CD4-positive, alpha-beta T cell treated with Interleukin-12 subunit alpha and Interleukin-12 subunit beta, for 1 hour (primary cell): ENCODE data around the gene ACVR1.

ENCODE experiments used
- DNase-seq: peaks from one replicate; pipeline ENCODE4 v3.0.0-alpha.2; 2020

ACVR1 gene

DNA sequence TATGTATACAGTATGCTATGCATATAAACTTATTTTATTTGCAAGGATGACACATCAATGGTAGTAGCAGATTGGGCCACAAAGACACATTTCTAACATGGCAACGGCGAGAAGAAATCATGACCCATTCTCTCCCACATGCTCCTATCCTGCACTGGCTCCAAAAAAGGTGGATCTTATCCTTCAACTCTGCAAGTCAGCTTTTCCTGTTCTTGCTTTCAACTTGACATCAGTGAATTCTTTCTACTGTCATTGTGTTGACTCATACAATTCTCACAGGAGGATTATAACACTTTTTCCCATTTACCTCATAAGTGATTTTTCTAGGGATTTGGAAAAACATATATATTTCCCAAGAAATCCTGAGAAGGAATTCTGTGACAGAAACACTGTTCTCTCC lies 53.1 kb downstream of the ACVR1 start:
- no peak for DNase-seq

GRCh38 chr2:157822533-157822932 lies 53.6 kb downstream of the ACVR1 start:
- no peak for DNase-seq

GRCh38 chr2:157821519-157822131 lies 54.5 kb downstream of the ACVR1 start:
- DNase-seq: no peak

DNA sequence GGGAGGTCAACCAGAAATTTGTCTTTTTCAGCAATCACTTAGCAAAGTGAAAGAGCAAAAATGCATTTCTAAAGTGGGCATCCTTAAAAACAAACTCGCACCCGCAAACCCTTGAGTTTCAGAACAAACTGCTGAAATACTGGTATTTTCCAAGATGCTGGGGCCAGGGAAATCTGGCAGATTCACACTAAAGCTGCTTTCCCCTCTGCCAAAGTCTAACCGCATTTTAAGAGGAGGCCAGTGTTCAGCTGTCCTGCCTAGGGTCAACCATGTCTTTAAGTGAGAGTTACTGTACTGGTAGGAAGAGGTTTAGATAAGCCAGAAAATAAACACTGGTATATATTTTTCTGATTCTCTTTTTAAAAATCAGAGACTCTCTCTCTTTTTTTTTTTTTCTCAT lies 55.9 kb downstream of the ACVR1 start:
- no peak for DNase-seq

DNA sequence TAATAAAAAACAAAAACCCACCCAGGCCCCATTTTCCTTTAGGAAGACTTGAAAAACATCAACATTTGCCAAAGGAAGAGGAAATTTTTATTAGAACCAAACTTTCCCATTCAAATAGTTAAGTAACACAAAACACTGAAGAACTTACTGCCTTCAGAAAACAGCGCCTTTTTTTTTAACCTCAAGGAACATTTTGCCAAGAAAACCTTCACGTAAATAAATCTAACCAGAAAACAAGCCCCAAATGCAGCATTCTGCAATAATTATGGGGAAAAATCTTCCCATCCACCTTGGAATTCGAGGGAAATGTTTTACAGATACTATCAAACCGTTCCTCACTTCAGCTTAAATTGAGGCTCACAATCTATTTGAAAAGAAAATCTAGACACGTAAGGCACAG lies 56.4 kb downstream of the ACVR1 start:
- DNase-seq: no peak

DNA sequence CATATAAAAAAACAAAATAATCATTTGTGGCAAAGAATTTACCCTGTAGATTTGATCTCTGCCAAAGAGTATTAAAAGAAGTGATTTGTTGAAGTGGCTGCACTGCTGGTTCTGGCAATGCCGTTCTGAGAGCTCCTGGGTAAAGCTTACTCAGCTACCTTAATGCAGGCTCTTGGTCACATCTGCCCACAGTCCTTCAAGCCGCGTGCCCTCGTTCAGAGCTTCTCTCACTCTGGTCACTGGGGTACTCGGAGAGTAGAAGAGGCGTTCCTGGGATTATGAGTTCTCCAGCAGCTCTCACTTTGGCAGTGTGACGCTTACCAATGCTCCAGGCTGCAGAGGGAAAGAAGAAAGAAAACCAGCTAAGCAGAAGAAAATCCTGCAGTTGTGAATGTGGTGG lies 57.9 kb downstream of the ACVR1 start:
- DNase-seq: no peak

DNA sequence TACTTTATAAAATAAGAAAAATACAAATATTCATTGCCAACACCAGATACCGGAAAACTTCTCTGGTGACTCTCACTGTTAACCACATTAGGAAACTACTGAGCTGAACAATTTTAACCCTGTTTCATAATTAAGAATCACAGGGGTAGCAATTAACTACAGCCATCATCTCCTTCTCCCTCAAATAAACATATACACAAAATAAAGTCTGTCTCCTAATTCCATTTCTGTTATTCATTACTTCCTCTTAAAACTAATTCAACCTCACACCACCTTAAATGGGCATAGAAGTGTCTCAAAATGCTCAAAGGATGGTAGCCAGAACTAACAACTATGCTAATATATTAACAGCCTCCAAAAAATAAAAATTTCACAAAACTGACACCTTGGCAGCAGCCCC lies 60.7 kb downstream of the ACVR1 start:
- DNase-seq: no peak

DNA sequence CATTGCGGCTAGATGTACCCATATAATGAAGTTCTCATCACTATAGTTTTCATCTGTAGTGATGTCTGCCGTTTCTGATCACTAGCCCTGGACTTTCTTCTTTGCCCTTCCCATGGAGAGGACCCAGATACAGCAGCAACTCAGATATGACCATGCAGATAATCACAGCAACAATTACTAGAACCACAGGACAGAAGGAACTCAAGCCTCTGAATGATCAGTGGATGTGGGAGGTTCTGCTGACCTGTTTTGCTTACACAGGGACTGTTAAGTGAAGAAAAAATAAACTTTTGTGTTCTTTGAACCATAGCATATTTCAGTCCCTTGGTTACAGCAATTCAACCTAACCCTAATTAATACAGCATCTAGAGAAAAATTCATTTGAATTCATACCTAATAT lies 62.7 kb downstream of the ACVR1 start:
- DNase-seq: no peak

DNA sequence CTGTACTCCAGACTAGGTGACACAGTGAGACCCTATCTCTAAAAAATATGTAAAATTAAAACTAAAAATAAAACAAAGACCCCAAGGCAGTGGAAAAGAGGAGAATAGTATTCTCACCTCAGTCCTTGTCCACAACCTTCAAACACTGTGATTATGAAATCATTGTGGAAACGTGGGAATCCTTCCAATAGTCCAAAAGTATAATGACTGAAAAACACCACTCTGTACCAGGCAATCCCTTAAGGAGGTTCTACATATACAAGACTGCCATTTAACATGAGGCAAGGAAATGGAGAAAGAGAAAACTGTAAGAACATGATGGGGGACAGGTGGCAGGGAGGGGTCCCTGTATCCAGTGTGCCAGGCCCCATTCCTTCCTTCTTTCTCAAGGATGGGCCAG lies 66.1 kb downstream of the ACVR1 start:
- DNase-seq: no peak

DNA sequence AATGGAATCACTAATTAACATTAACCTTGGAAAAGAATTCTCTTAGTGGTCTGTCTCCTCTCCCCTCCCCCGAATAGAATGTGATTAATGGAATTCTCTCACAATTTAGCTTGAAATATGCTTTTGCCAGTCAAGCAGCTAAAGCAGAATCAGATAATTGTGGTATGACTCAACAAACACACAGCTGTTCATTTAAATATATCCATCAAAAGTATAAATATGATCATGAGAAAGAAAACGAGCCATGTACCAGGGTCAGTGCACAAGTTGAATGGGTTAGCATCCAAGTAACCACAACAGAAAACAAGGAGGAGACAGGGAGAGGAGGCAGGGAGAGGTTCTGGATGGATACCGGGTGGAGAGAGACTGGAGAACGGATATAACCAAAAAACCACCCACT lies 66.9 kb downstream of the ACVR1 start:
- DNase-seq: no peak

DNA sequence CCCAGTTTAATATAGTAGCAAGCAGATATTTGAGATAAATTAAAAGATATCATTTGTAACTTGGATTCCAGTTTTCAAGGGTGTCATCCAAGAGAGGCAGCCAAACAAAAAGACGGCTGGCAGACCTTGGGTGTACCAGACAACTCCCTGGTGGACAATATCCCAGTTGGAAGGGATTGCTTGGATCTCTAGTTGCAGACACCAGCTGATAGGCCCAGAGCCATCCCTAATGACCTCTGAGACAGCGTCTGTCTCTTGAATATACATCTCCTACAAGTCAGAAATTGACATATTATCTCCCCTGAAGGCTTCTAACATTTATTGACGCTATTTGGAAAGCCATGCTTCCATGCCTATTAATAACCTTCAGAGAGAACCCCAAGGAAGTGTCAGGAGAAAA lies 67.7 kb downstream of the ACVR1 start:
- no peak for DNase-seq

- DNase-seq: no peak
Measured at GRCh38 chr2:157806426-157807077, 69.6 kb downstream of the ACVR1 start.

DNA sequence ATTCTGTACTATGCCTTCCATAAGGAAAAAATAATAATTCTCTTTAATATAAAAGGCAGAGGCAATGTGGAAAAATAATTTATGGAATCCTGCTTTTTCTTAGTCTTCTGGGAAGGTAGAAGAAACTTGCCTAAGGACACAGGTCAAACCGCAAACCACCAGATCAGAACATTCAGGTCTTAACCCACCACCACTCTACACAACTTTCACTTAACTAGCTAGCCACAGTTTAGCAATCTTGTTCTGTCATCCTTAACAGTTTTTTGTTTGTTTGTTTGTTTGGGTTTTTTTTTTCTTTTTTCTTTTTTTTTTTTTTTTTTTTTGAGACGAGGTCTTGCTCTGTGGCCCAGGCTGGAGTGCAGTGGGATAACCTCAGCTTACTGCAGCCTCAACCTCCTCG lies 70.6 kb downstream of the ACVR1 start:
- no peak for DNase-seq

DNA sequence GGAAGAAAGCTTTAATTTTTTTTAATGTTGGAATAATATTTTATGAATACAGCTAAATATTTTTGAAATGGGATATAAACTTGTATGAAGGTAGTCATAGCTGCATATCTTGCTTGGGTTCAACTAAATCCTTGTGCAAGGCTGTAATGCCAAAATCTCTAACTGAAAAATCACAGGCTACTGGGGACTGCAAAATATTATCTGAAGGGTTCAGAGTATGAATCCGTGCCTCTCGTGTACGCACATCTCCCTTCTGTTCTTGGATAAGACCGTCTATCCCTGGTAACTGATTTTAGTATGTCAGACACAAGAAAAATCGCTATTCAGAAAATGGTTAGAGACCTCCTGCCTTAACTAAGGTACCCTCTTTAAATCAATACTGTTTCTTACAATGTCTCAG lies 71.8 kb downstream of the ACVR1 start:
- no peak for DNase-seq

- DNase-seq: no peak
Measured at GRCh38 chr2:157803952-157804351, 72.2 kb downstream of the ACVR1 start.

GRCh38 chr2:157803476-157803875 lies 72.7 kb downstream of the ACVR1 start:
- DNase-seq: no peak

- no peak for DNase-seq
Measured at GRCh38 chr2:157800838-157801495, 75.2 kb downstream of the ACVR1 start.

DNA sequence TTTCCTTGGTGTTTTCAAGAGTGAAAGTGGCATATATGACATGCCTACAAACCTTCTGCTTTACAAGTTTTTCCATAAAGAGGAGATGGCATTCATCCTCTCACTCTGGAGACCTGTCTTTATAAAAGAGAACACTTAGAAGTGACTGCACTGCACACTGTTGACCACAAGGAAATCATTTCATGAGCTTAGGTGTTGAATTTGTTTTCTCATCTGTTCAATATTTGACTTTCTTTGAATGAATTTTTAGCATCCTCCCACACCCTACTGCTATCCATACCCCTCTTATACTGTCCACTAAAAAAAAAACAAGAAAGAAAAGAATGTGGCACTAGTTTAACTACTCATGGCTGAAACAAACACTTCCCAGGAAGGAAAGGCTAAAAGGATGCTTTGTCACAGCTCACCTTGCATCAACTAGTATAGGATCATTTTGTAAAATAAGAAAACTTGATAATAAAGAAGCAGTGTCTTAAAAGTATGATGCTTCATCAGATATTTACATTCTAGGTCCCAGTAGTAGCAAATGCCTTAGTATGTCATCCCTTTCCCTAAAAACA lies 83.0 kb downstream of the ACVR1 start:
- DNase-seq: no peak

GRCh38 chr2:157792335-157793052 lies 83.6 kb downstream of the ACVR1 start:
- DNase-seq: no peak

DNA sequence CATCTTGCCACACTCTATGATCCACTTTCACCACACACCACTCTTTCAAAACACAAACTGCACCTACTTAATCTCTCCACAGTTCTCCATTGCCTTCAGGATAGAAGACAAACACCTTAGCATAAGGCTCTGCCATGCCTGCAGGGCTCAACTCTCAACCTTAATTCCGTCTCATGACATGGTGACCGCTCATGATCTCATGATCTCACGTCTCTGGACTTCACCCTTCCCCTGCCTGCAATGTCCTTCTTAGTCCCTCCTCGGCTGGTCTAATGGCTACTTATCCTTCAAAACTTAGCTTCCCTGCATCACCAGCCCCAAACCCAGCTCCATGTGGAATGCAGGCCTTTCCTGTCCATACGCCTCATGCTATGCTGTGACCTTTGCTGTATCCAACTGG lies 85.3 kb downstream of the ACVR1 start:
- no peak for DNase-seq

DNA sequence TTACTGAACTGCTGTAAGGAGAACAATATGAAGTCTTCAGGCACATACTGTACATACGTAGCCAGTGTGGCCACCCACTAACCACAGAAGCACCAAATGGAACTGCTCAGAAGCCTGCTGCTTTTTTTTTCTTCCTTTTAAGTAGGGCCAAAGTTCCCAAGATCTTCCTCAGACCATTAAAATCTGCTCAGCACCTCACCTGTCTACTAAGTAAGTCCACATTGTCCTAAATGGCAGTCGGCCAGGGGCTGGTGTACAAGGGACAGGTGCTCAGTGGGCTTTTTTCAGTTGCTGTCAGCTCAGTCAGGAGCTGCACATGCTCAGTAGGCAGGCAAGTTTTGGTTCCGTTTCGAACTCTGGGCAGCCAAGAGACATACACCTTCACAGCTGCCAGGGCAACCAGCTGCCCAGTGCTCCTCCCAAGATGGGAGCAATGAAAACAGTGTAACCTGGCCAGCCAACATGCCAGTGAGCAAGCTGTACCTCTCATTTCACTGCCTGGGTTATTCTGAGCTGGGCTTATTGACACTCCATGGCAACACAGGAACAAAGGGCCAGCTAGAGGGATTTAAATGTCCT lies 86.1 kb downstream of the ACVR1 start:
- DNase-seq: no peak

GRCh38 chr2:157789256-157789655 lies 86.9 kb downstream of the ACVR1 start:
- DNase-seq: no peak

- DNase-seq: no peak
Measured at GRCh38 chr2:157788201-157788600, 87.9 kb downstream of the ACVR1 start.
